Cerebellar nuclear complex (tissue), 1 donor: ENCODE data around the gene LCP2.
"Not testable (repeated sequence)": the region's sequence is repeated elsewhere in the genome, so short reads cannot be mapped to it uniquely, and the experiment has no call there.

Source experiments
- DNase-seq, 2 experiments: peaks; one replicate each; lab custom pipeline; 2025; lab: John Stamatoyannopoulos, UW

Gene LCP2

GRCh38 chr5:170273968-170274710, 23.4 kb downstream of the LCP2 start:
- no peak for DNase-seq

GRCh38 chr5:170270293-170271069, 27.1 kb downstream of the LCP2 start:
- DNase-seq = no peak

- no peak for DNase-seq
Measured at GRCh38 chr5:170269579-170269978, 28.0 kb downstream of the LCP2 start.

GRCh38 chr5:170268884-170269283, 28.7 kb downstream of the LCP2 start:
- no peak for DNase-seq

- no peak for DNase-seq
Measured at GRCh38 chr5:170268153-170268689, 29.4 kb downstream of the LCP2 start.

DNA sequence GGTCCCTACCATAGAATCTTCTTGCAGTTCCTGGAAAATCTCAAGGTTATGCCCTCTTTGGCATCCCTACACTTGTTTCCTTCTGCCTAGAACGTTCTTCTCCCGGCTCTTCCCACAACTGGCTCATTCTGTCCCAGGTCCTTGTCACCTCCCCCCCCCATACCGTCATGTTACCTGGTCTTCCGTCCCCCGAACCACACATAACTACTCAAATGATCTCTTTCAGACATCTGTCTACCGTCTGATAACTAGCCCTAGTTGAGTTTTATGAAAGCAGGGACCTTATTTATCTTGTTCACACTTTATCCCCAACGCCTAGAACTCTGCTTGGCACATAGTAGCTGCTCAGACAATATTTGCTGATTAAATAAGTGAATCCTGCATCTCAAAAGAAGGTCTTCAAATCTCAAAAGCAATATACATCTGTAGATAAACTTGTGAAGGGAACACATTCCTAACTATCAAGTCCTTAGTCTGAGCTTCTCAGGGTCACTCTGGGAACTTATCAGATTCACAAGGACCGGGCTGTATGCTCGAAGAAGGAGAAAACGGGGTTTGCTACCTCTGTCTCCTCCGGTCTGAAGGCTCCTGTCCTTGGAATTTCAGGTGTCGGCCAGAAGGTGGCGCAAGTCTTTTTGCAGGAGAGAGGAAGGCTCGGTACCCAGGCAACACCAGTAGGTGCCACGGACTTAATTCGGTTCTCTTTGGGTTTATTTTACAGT, 30.0 kb downstream of the LCP2 start:
- DNase-seq = no peak

- DNase-seq = no peak
Measured at GRCh38 chr5:170266570-170267381, 30.8 kb downstream of the LCP2 start.

DNA sequence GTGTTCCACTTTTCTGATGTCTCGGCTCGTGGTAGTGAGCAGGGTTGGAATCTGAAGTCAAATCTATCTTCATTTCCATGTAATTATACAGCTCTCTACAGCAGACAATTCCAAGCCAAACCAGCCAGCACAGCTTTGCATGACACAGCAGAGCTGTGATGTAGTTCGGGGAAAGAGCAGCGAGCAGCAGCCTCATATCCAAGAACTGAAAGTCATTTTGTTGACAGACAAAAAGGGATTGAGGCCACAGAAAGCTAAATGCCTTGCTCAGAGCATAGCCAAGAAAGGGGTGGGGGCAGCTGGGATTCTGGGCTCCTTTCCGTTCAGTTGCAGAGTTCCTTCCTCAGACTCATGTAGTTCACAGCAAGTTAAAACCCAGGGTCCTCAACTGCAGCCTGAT, 32.1 kb downstream of the LCP2 start:
- DNase-seq = no peak

- DNase-seq = no peak
Measured at GRCh38 chr5:170263906-170264305, 33.7 kb downstream of the LCP2 start.

GRCh38 chr5:170262061-170263045, 35.2 kb downstream of the LCP2 start:
- DNase-seq = no peak

DNA sequence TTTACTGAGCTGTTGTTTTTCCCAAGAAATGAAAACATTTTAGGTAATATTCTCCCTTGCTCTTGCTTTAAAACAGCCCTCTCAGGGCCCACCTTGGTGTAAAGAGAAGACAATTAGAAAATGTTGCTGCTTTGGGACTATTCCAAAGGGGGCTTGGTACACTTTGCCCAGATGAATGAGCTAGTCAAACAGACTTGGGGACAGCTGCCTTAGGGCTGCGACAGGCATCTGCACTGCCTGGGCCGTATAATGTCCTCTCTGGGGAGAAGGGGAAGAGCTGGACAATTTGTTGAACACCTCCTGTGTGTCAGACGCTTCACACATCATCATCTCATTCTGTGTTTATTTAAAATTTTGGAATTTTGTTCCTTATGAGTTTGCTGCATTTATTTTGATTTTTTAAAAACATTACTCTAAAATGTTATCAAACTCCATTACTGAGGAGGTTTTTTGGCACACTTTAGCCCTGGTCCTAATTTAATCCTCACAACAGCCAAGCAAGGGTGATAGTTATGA, 36.0 kb downstream of the LCP2 start:
- no peak for DNase-seq

DNA sequence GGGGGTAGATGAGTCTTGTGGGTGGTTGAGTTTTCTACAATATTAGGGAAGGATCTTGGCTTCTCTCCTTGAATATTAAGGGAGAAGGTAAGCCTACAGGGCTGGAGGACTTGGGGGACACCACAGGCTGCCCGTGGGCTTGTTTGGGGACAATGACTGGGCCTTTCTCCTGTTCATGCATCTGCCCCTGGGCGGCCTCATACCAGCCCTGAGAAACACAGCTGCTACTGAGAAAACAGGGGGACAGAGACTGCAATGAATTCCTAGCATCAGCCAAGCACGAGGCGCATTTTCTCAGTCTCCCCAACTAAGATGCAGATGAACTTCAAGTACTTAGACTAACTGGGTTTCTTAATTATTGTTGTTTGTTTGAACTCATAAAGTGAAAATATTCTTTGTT, 40.2 kb downstream of the LCP2 start:
- no peak for DNase-seq

DNA sequence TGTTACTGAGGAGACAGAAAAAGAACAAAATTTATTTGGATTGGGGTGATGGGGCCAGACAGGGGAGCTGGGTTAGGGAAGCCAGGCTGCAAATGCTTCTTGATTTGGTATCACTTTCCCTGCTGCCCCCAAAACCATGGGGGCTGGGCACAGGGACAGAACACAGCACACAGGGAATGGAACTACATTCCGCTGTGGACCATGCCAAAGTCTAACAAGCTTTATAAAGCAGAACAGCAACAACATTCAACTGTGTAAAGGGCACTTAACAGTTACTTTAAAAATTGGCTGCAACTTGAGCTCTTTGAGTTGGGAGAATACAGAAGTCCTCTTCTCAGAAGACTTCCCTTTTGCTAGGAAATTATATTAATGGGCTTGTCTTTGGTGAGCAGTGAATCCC, 41.0 kb downstream of the LCP2 start:
- DNase-seq = no peak

DNA sequence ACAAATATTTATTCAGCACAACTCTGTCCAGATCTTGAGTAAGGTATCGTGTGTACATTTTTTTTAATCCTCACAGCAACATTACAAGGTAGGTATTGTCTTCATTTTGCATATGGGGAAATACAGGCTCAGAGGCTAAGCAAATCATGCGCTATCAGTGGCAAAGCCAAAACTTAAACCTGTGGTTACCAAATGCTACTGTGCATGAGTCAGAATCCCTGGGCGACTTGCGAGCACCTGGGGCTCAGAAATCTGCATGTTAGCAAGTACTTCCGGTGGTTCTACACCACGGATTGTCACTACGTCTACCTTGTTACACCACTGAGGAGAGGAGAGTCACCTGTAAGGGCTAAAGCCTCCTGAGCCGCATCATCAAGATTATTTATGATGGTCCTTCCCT, 43.5 kb downstream of the LCP2 start:
- DNase-seq = no peak

- no peak for DNase-seq
Measured at GRCh38 chr5:170252720-170253350, 44.7 kb downstream of the LCP2 start.

DNA sequence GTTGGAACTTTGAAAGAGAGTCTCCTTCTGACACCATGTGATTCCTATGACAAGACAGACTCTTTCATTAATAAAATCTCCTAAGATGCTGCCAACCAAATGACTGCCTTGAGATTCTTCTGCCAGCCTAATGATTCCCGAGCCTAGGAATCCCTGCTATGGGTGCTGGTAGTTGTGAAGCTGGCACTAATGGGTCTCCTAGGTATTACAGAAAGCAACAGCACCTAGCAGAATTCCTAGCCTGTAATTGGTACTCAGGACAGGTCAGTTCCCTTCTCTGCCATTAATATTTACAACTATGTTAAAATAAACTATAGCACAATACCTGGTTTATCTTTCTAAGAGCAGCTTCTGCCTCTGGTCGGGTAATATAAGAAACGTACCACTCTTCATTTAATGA, 45.5 kb downstream of the LCP2 start:
- DNase-seq = no peak

- no peak for DNase-seq
Measured at GRCh38 chr5:170251462-170251861, 46.1 kb downstream of the LCP2 start.

DNA sequence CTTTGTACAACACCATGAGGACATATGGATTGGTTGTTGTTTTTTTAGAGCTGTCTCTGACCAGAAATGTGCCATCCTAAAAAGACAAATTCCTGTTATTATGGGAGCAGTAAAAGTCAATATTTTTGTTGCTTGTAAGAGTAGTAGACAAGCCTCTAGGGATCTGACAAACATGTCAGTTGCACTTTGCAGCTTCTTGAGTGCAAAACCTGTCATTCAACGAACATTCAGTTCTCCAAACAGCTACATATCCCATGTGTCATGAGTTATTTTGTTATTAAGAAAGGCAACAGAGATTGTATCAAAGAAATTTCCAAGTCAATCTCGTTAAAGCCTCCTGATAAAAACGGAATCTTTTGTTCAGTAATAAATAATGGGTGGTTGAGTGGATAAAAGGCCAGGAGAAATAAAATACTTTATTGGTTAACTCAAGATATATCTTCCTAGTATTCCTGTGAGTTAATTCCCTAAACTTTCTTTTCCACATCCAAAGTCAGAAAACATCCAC, 46.7 kb downstream of the LCP2 start:
- no peak for DNase-seq

DNA sequence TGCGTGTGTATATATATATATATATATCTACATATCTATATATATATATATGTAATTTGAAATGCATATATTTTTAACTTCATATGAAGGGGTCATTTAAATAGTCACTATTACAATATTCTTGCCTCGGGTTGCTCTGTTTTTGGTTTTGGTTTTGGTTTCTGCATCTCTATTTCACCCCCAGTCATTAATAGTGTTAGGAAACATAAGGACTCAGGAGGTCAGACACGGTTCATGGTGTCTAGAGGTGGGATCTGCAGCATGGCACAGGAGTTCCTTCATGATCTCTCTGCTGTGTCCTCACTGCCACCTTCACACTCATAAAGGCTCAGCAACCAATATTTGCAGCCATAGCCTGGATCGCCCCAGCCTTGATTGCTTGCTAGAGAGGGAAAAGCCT, 48.2 kb downstream of the LCP2 start:
- no peak for DNase-seq

DNA sequence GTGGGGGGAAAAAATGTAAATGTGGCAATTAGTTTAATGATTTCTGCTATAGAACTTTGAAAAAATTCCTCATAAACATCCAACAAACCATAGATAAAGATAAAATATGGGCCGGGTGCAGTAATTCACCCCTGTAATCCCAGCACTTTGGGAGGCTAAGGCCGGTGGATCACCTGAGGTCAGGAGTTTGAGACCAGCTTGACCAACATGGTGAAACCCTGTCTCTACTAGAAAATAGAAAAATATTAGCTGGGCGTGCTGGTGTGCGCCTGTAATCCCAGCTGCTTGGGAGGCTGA, 48.7 kb downstream of the LCP2 start:
- not testable (repeated sequence) for DNase-seq
